K562 (cell line): ENCODE data around the gene DDX5. TPM values are rescaled to one million over a fixed set of nuclear protein-coding genes. Genes with fewer than 3 reads are reported as not detected.
A peak's percentile ranks its signal among the peaks of the same experiment; 100 is the strongest.

Experiments
- CAMTA2 ChIP-seq: fragments of 250-450 bp; sonication (Bioruptor Pico); conservative IDR thresholded peaks from 2 replicates; pipeline ENCODE4 v1.5.1; 2022
- KDM5B ChIP-seq: fragments of 200-600 bp; sonication (generic); IDR thresholded peaks from 2 replicates; pipeline ENCODE4 v1.6.1; 2012; ENCODE audit warnings: low read depth, mild to moderate bottlenecking, moderate library complexity, low read length, control low read depth, inconsistent platforms; ENCODE audit not compliant: insufficient replicate concordance
- NCOA1 ChIP-seq: fragments of 450-650 bp; IDR thresholded peaks from 2 replicates; pipeline ENCODE4 v1.6.1; 2016; ENCODE audit warnings: low read depth
- RBFOX2 ChIP-seq: fragments of 200-400 bp; formaldehyde crosslinking; IDR thresholded peaks from 2 replicates; pipeline ENCODE4 v1.6.1; 2017; ENCODE audit warnings: low read depth, mild to moderate bottlenecking, low read length, moderate library complexity
- SAFB2 ChIP-seq: fragments of 200-400 bp; formaldehyde crosslinking; IDR thresholded peaks from 2 replicates; pipeline ENCODE4 v1.6.1; 2018; ENCODE audit warnings: borderline replicate concordance, low read length, low read depth, moderate library complexity; ENCODE audit not compliant: severe bottlenecking
- SRSF3 ChIP-seq: fragments of 200-400 bp; formaldehyde crosslinking; IDR thresholded peaks from 2 replicates; pipeline ENCODE4 v1.6.1; 2016; ENCODE audit warnings: mild to moderate bottlenecking, low read length, moderate library complexity; ENCODE audit not compliant: insufficient read depth
- TRIM28 ChIP-seq: fragments of 450-650 bp; IDR thresholded peaks from 2 replicates; pipeline ENCODE4 v1.6.1; 2017
- ZKSCAN3 ChIP-seq: fragments of 250-450 bp; sonication (Bioruptor Pico); IDR thresholded peaks from 2 replicates; pipeline ENCODE4 v1.4.0; 2020
- ZNF143 ChIP-seq: sonication (generic); formaldehyde crosslinking; IDR thresholded peaks from 2 replicates; pipeline ENCODE4 v1.9.0; 2022; ENCODE audit warnings: mild to moderate bottlenecking, missing genetic modification reagents
- ZNF197 ChIP-seq: fragments of 200-800 bp; sonication (Bioruptor generic); IDR thresholded peaks from 2 replicates; pipeline ENCODE4 v1.6.1; 2016; ENCODE audit warnings: low read depth, missing genetic modification characterization, missing compliant biosample characterization
- ZNF589 ChIP-seq: fragments of 200-800 bp; sonication (Bioruptor generic); IDR thresholded peaks from 2 replicates; pipeline ENCODE4 v1.6.1; 2016; ENCODE audit warnings: low read depth, missing genetic modification characterization, missing compliant biosample characterization
- polyA plus RNA-seq, 8 experiments: library from polyadenylated mRNA; depleted of rRNA in 4 of 8; stranded (reverse) in 5 of 8; unstranded in 3 of 8; fragments of >200 nt; fragmentation: Nextera tagmentation in 2 of 8; fragmentation: Illumina TruSeq in 1 of 8; extraction: Ambion mirVana in 2 of 8; extraction: Trizol in 1 of 8; gene quantifications; 2 replicates each; pipeline versions ENCODE4 v1.2.1 to v1.2.3, GENCODE V29; 2011 to 2014; ENCODE audit warnings: inconsistent platforms in 1 of 8, missing spikeins in 1 of 8
- total RNA-seq, 7 experiments: library from RNA; depleted of rRNA in 6 of 7; stranded (reverse); fragments of >200 nt in 6 of 7; fragmentation: Illumina TruSeq in 2 of 7; extraction: Trizol in 2 of 7; gene quantifications; 2 replicates each; pipeline versions ENCODE4 v1.2.1 to v1.2.3, GENCODE V29; 2011 to 2021; ENCODE audit warnings: low replicate concordance in 1 of 7
- TF ChIP-seq, protein P1 (sequence below): fragments of 250-450 bp; sonication (Bioruptor Pico); IDR thresholded peaks from 2 replicates; pipeline ENCODE4 v1.5.0; 2021
- TF ChIP-seq, protein P2 (sequence below): fragments of 250-450 bp; sonication (Bioruptor Pico); IDR thresholded peaks from 2 replicates; pipeline ENCODE4 v1.5.0; 2022; ENCODE audit warnings: mild to moderate bottlenecking
- TF ChIP-seq, protein P3 (sequence below), 2 experiments: fragments of 250-450 bp in 1 of 2; fragments of 450-650 bp in 1 of 2; sonication (Bioruptor Pico) in 1 of 2; IDR thresholded peaks; 2 replicates each; pipeline versions ENCODE4 v1.6.1 to v1.8.0; 2016 to 2021; ENCODE audit warnings: mild to moderate bottlenecking in 2 of 2, moderate library complexity in 2 of 2, missing compliant biosample characterization in 1 of 2, missing genetic modification characterization in 1 of 2
- TF ChIP-seq, protein P4 (sequence below): fragments of 450-650 bp; formaldehyde crosslinking; IDR thresholded peaks from 2 replicates; pipeline ENCODE4 v1.4.0; 2022; ENCODE audit warnings: missing genetic modification characterization
- TF ChIP-seq, protein P5 (sequence below): sonication (generic); formaldehyde crosslinking; IDR thresholded peaks from 2 replicates; pipeline ENCODE4 v1.8.1; 2023; ENCODE audit warnings: mild to moderate bottlenecking, missing genetic modification reagents

DDX5 gene
- total and polyA plus RNA-seq, 9 of the 15 experiments (the other 6 are each of a cell fraction or from before 2014, with no cell fraction given): 306 to 1,639 (median 604) TPM

DNA sequence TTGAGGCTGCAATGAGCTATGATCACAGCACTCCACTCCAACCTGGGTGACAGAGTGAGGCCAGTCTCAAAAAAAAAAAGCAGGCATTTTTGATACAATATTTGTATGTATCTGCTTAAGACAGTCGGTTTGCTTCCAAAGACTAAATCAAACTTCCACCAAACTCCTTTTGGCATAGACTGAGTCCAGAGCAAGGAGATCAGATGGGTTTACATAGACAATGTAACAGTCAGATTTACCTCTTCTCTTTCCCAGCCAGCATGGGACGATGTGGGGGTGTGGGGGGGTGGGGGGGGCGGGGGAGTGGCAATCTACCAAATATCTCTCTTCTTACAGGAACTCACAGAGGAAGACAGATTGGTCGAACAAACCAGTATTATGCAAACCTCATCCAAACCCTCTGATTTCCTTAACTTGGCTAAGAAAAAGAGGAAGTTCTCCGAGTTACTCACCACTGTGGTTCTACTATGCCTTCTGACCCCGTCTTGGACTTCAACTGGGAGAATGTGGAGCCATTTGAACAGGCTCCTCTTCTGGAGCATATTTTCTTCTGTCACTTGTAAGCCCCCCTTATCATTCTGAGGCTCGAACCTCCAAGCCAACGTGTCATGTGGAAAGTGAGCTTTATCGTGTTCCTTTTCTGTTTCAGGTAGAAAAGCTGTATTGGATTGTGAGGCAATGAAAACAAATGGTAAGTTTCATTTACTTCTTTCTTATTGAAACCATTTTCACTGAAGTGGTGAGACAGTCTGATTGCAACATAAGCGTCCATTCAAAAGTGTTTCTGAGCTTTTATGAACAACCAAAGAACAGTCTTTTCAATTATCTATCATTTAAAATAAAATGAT lies 57.2 kb downstream of the DDX5 start, which contains the start of gene MILR1 (continued):
- TF ChIP-seq, protein P1, sequence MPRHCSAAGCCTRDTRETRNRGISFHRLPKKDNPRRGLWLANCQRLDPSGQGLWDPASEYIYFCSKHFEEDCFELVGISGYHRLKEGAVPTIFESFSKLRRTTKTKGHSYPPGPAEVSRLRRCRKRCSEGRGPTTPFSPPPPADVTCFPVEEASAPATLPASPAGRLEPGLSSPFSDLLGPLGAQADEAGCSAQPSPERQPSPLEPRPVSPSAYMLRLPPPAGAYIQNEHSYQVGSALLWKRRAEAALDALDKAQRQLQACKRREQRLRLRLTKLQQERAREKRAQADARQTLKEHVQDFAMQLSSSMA: no peak
- TF ChIP-seq SAFB2 (no peak), CAMTA2 (CRISPR knock-in tag) (no peak), ZNF197 (0 out of 2 replicates have a peak, but pooled peaks have one; percentile 70), RBFOX2 (0 out of 2 replicates have a peak, but pooled peaks have one; percentile 2), KDM5B (peak; percentile 62), SRSF3 (no peak), NCOA1 (no peak), ZNF143 (no peak), TRIM28 (no peak), ZKSCAN3 (CRISPR knock-in tag) (no peak), ZNF589 (CRISPR knock-in tag) (peak; percentile 77; the same call in 1 of the 2 replicates)
- TF ChIP-seq, protein P2, sequence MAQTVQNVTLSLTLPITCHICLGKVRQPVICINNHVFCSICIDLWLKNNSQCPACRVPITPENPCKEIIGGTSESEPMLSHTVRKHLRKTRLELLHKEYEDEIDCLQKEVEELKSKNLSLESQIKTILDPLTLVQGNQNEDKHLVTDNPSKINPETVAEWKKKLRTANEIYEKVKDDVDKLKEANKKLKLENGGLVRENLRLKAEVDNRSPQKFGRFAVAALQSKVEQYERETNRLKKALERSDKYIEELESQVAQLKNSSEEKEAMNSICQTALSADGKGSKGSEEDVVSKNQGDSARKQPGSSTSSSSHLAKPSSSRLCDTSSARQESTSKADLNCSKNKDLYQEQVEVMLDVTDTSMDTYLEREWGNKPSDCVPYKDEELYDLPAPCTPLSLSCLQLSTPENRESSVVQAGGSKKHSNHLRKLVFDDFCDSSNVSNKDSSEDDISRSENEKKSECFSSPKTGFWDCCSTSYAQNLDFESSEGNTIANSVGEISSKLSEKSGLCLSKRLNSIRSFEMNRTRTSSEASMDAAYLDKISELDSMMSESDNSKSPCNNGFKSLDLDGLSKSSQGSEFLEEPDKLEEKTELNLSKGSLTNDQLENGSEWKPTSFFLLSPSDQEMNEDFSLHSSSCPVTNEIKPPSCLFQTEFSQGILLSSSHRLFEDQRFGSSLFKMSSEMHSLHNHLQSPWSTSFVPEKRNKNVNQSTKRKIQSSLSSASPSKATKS (CRISPR knock-in tag): no peak
- TF ChIP-seq, protein P3, sequence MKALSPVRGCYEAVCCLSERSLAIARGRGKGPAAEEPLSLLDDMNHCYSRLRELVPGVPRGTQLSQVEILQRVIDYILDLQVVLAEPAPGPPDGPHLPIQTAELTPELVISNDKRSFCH (CRISPR knock-in tag; IDR thresholded peaks at IDR 0.05): no peak
- TF ChIP-seq, protein P3 (tag; IDR thresholded peaks at IDR 0.05): no peak
- TF ChIP-seq, protein P4, sequence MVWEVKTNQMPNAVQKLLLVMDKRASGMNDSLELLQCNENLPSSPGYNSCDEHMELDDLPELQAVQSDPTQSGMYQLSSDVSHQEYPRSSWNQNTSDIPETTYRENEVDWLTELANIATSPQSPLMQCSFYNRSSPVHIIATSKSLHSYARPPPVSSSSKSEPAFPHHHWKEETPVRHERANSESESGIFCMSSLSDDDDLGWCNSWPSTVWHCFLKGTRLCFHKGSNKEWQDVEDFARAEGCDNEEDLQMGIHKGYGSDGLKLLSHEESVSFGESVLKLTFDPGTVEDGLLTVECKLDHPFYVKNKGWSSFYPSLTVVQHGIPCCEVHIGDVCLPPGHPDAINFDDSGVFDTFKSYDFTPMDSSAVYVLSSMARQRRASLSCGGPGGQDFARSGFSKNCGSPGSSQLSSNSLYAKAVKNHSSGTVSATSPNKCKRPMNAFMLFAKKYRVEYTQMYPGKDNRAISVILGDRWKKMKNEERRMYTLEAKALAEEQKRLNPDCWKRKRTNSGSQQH (CRISPR knock-in tag): no peak
- TF ChIP-seq, protein P5, sequence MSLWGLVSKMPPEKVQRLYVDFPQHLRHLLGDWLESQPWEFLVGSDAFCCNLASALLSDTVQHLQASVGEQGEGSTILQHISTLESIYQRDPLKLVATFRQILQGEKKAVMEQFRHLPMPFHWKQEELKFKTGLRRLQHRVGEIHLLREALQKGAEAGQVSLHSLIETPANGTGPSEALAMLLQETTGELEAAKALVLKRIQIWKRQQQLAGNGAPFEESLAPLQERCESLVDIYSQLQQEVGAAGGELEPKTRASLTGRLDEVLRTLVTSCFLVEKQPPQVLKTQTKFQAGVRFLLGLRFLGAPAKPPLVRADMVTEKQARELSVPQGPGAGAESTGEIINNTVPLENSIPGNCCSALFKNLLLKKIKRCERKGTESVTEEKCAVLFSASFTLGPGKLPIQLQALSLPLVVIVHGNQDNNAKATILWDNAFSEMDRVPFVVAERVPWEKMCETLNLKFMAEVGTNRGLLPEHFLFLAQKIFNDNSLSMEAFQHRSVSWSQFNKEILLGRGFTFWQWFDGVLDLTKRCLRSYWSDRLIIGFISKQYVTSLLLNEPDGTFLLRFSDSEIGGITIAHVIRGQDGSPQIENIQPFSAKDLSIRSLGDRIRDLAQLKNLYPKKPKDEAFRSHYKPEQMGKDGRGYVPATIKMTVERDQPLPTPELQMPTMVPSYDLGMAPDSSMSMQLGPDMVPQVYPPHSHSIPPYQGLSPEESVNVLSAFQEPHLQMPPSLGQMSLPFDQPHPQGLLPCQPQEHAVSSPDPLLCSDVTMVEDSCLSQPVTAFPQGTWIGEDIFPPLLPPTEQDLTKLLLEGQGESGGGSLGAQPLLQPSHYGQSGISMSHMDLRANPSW (CRISPR knock-in tag): no peak
